GM23338 (cell line): ENCODE measurements around the gene XKRX. TPM values are rescaled to one million over a fixed set of nuclear protein-coding genes. Genes with fewer than 3 reads are reported as not detected.

Experiments used
- ATAC-seq: fragments of 200-7000 bp; cut with Tn5 transposase; 3 replicates; pipeline ENCODE4 v1.9.1; 2020
- DNase-seq: peaks from one replicate; pipeline ENCODE4 v3.0.0-alpha.2; 2015; ENCODE audit warnings: low spot score
- H2AFZ ChIP-seq: fragments of 200-600 bp; sonication (generic); 2 replicates; pipeline ENCODE4 v1.8.0; 2016; ENCODE audit warnings: antibody characterized with exemption, mild to moderate bottlenecking, moderate library complexity
- H3F3A ChIP-seq: fragments of 200-600 bp; sonication (generic); replicated peaks from 2 replicates; pipeline ENCODE4 v1.8.0; 2017; ENCODE audit warnings: antibody characterized with exemption, mixed run types, low read depth
- H3K27ac ChIP-seq: fragments of 200-600 bp; sonication (generic); 2 replicates; pipeline ENCODE4 v1.6.1; 2016; ENCODE audit warnings: low read depth
- H3K27me3 ChIP-seq: fragments of 200-600 bp; sonication (generic); 2 replicates; pipeline ENCODE4 v1.8.0; 2016; ENCODE audit warnings: mild to moderate bottlenecking, mixed run types, moderate library complexity; ENCODE audit not compliant: insufficient read depth
- H3K36me3 ChIP-seq: fragments of 200-600 bp; sonication (generic); 2 replicates; pipeline ENCODE4 v1.8.0; 2016; ENCODE audit warnings: mild to moderate bottlenecking; ENCODE audit not compliant: insufficient read depth
- H3K4me1 ChIP-seq: fragments of 200-600 bp; sonication (generic); 2 replicates; pipeline ENCODE4 v1.8.0; 2016; ENCODE audit warnings: mild to moderate bottlenecking, moderate library complexity; ENCODE audit not compliant: insufficient read depth
- H3K4me2 ChIP-seq: fragments of 200-600 bp; sonication (generic); 2 replicates; pipeline ENCODE4 v1.7.1; 2017; ENCODE audit warnings: mixed run types
- H3K4me3 ChIP-seq: fragments of 200-600 bp; sonication (generic); 2 replicates; pipeline ENCODE4 v1.6.1; 2016; ENCODE audit warnings: mixed run types
- H3K79me2 ChIP-seq: fragments of 200-600 bp; sonication (generic); replicated peaks from 2 replicates; pipeline ENCODE4 v1.8.0; 2017; ENCODE audit warnings: mild to moderate bottlenecking; ENCODE audit not compliant: insufficient read depth
- H3K9me2 ChIP-seq: fragments of 200-600 bp; sonication (generic); 2 replicates; pipeline ENCODE4 v1.8.0; 2017; ENCODE audit not compliant: insufficient read depth
- H4K20me1 ChIP-seq: fragments of 200-600 bp; sonication (generic); replicated peaks from 2 replicates; pipeline ENCODE4 v1.8.0; 2017; ENCODE audit warnings: mild to moderate bottlenecking; ENCODE audit not compliant: insufficient read depth
- H3K27ac Mint-ChIP-seq: 2 replicates; pipeline ENCODE4 v1.8.0; 2020; ENCODE audit warnings: inconsistent platforms, mild to moderate bottlenecking, moderate library complexity, mixed read lengths
- H3K27me3 Mint-ChIP-seq: 3 replicates; pipeline ENCODE4 v1.8.0; 2022; ENCODE audit warnings: low read depth, mild to moderate bottlenecking, moderate library complexity, mixed read lengths, inconsistent platforms; ENCODE audit not compliant: insufficient read depth, poor library complexity
- H3K36me3 Mint-ChIP-seq: 3 replicates; pipeline ENCODE4 v1.8.0; 2021; ENCODE audit warnings: low read depth, mild to moderate bottlenecking, inconsistent platforms, moderate library complexity, mixed read lengths
- H3K4me1 Mint-ChIP-seq: 3 replicates; pipeline ENCODE4 v1.8.0; 2020; ENCODE audit warnings: mild to moderate bottlenecking, inconsistent platforms, mixed read lengths
- H3K4me3 Mint-ChIP-seq: 3 replicates; pipeline ENCODE4 v1.8.0; 2021; ENCODE audit warnings: moderate library complexity, mild to moderate bottlenecking, inconsistent platforms, mixed read lengths
- H3K9me3 Mint-ChIP-seq: 3 replicates; pipeline ENCODE4 v1.8.0; 2020; ENCODE audit warnings: moderate library complexity, mild to moderate bottlenecking, inconsistent platforms, mixed read lengths
- CREB1 ChIP-seq: fragments of 250-450 bp; sonication (Bioruptor Pico); IDR thresholded peaks from 2 replicates; pipeline ENCODE4 v1.5.0; 2020; ENCODE audit warnings: low read depth, mild to moderate bottlenecking, moderate library complexity
- CTCF ChIP-seq, 2 experiments: fragments of 200-600 bp in 1 of 2; sonication (generic) in 1 of 2; conservative IDR thresholded peaks; 2 replicates each; pipeline versions ENCODE4 v1.5.1 to v1.6.1; 2016 to 2017; ENCODE audit warnings: antibody characterized with exemption in 2 of 2, low read depth in 2 of 2, mild to moderate bottlenecking in 2 of 2, moderate library complexity in 1 of 2
- ETS1 ChIP-seq: IDR thresholded peaks from 2 replicates; pipeline ENCODE4 v1.6.1; 2016; ENCODE audit warnings: antibody characterized with exemption
- EZH2 ChIP-seq: fragments of 200-600 bp; sonication (generic); IDR thresholded peaks from one replicate; pipeline ENCODE4 v1.8.0; 2017; ENCODE audit warnings: antibody characterized with exemption, mild to moderate bottlenecking, low read depth; ENCODE audit not compliant: unreplicated experiment
- EZH2phosphoT487 ChIP-seq: fragments of 200-600 bp; sonication (generic); IDR thresholded peaks from one replicate; pipeline ENCODE4 v1.8.1; 2018; ENCODE audit warnings: antibody characterized with exemption; ENCODE audit not compliant: unreplicated experiment
- JUNB ChIP-seq: IDR thresholded peaks from one replicate; pipeline ENCODE4 v1.6.1; 2016; ENCODE audit warnings: antibody characterized with exemption; ENCODE audit not compliant: unreplicated experiment
- NANOG ChIP-seq: IDR thresholded peaks from 2 replicates; pipeline ENCODE4 v1.6.1; 2016; ENCODE audit warnings: antibody characterized with exemption, borderline replicate concordance
- POLR2AphosphoS5 ChIP-seq: IDR thresholded peaks from 2 replicates; pipeline ENCODE4 v1.6.1; 2016; ENCODE audit warnings: antibody characterized with exemption, low read depth
- REST ChIP-seq: IDR thresholded peaks from one replicate; pipeline ENCODE4 v1.6.1; 2018; ENCODE audit warnings: antibody characterized with exemption; ENCODE audit not compliant: unreplicated experiment
- STAT1 ChIP-seq: IDR thresholded peaks from one replicate; pipeline ENCODE4 v1.6.1; 2016; ENCODE audit warnings: antibody characterized with exemption; ENCODE audit not compliant: unreplicated experiment
- ZNF114 ChIP-seq: fragments of 250-450 bp; sonication (Bioruptor Pico); IDR thresholded peaks from 2 replicates; pipeline ENCODE4 v1.5.0; 2020; ENCODE audit warnings: mild to moderate bottlenecking, moderate library complexity
- ZNF331 ChIP-seq: fragments of 250-450 bp; sonication (Bioruptor Pico); IDR thresholded peaks from 2 replicates; pipeline ENCODE4 v1.5.0; 2020; ENCODE audit warnings: low read depth, mild to moderate bottlenecking, moderate library complexity
- ZNF462 ChIP-seq: fragments of 250-450 bp; sonication (Bioruptor Pico); IDR thresholded peaks from 2 replicates; pipeline ENCODE4 v1.5.0; 2020; ENCODE audit warnings: mild to moderate bottlenecking, moderate library complexity
- polyA plus RNA-seq: library from polyadenylated mRNA; unstranded; fragments of >200 nt; fragmentation: Nextera tagmentation; extraction: Ambion mirVana; gene quantifications from 2 replicates; pipeline ENCODE4 v1.2.1, GENCODE V29; 2016
- total RNA-seq: library from RNA; depleted of rRNA; stranded (reverse); fragments of >200 nt; shearing (Covaris generic); gene quantifications from 2 replicates; pipeline ENCODE4 v1.2.3, GENCODE V29; 2014

Gene XKRX
- total and polyA plus RNA-seq, 2 experiments from 2014 or later, result 0.16 to 0.83 TPM

GRCh38 chrX:100915562-100915961, 13.2 kb downstream of the XKRX start:
- no peaks in the 10 kb centered on the region for H3K36me3 ChIP-seq
- H3K4me1 ChIP-seq, result no peaks in the 10 kb centered on the region
- Mint-ChIP-seq H3K4me3 (no peak overlapping the region), H3K27ac (no peak overlapping the region), H3K36me3 (no peaks in the 10 kb centered on the region), H3K4me1 (peaks cover 4% of the 10 kb centered on the region; the same call in 2 of the 3 replicates), H3K9me3 (no peaks in the 10 kb centered on the region), H3K27me3 (no peaks in the 10 kb centered on the region)
- no peak overlapping the region for H3K4me3 ChIP-seq
- H3K27ac ChIP-seq, result no peak overlapping the region
- TF ChIP-seq ZNF462 (CRISPR knock-in tag) (no peak), ZNF114 (CRISPR knock-in tag) (no peak), CTCF (conservative IDR thresholded peaks at IDR 0.05; ENCODE audit: low read depth in 2 of 2) (no peak), NANOG (no peak), REST (no peak), STAT1 (no peak), EZH2phosphoT487 (no peak), JUNB (no peak), CREB1 (no peak), ETS1 (no peak), ZNF331 (CRISPR knock-in tag) (no peak), EZH2 (no peak), POLR2AphosphoS5 (no peak)
- no peaks in the 10 kb centered on the region for H4K20me1 ChIP-seq
- no peak for DNase-seq
- H3K4me2 ChIP-seq, result no peak overlapping the region
- H3K27me3 ChIP-seq, result no peaks in the 10 kb centered on the region
- H3F3A ChIP-seq, result no peaks in the 10 kb centered on the region
- H3K9me2 ChIP-seq, result no peaks in the 10 kb centered on the region
- no peak for ATAC-seq
- H3K79me2 ChIP-seq, result no peaks in the 10 kb centered on the region
- no peak overlapping the region for H2AFZ ChIP-seq
